CD14-positive monocyte (primary cell): ENCODE data around the gene RAPGEF1. TPM values are rescaled to one million over a fixed set of nuclear protein-coding genes. Genes with fewer than 3 reads are reported as not detected.

Experiments
- DNase-seq, 3 donors: peaks; one replicate each; pipeline ENCODE4 v3.0.0-alpha.2; 2011 to 2022
- H2AFZ ChIP-seq: 2 replicates; pipeline ENCODE4 v1.6.0; 2012; ENCODE audit warnings: mild to moderate bottlenecking, low read depth, low read length, inconsistent platforms; ENCODE audit not compliant: insufficient read depth, poor library complexity, severe bottlenecking
- H3K27ac ChIP-seq, 2 donors: 1 replicate in 1 of 2; 2 replicates in 1 of 2; pipeline ENCODE4 v1.5.1; 2012 to 2013; ENCODE audit warnings: low read length in 2 of 2, control low read depth in 1 of 2, inconsistent platforms in 1 of 2, low read depth in 1 of 2, mild to moderate bottlenecking in 1 of 2
- H3K27me3 ChIP-seq, 2 donors: one replicate each; pipeline versions ENCODE4 v1.6.0 to v1.6.1; 2011 to 2013; ENCODE audit warnings: low read length in 2 of 2; ENCODE audit not compliant: control insufficient read depth in 2 of 2, insufficient read depth in 2 of 2
- H3K36me3 ChIP-seq, 2 donors: replicated peaks in 1 of 2; 1 replicate in 1 of 2; 2 replicates in 1 of 2; pipeline versions ENCODE4 v1.5.1 to v1.6.1; 2012 to 2013; ENCODE audit warnings: low read length in 2 of 2, control low read depth in 1 of 2, inconsistent platforms in 1 of 2, mild to moderate bottlenecking in 1 of 2; ENCODE audit not compliant: insufficient read depth in 2 of 2, control insufficient read depth in 1 of 2
- H3K4me1 ChIP-seq, 2 donors: 1 replicate in 1 of 2; 2 replicates in 1 of 2; pipeline versions ENCODE4 v1.5.1 to v1.6.1; 2012 to 2013; ENCODE audit warnings: low read length in 2 of 2, control low read depth in 1 of 2, inconsistent platforms in 1 of 2, mild to moderate bottlenecking in 1 of 2, moderate library complexity in 1 of 2; ENCODE audit not compliant: insufficient read depth in 2 of 2, control insufficient read depth in 1 of 2
- H3K4me2 ChIP-seq: replicated peaks from 2 replicates; pipeline ENCODE3; 2012; ENCODE audit warnings: low read length, moderate library complexity, mild to moderate bottlenecking; ENCODE audit not compliant: poor library complexity, severe bottlenecking; ENCODE audit errors: extremely low read depth
- H3K4me3 ChIP-seq, 3 experiments: fragments of 200-600 bp in 1 of 3; sonication (generic) in 1 of 3; replicated peaks in 1 of 3; 1 replicate in 2 of 3; 2 replicates in 1 of 3; pipeline ENCODE4 v1.5.1; 2011 to 2013; ENCODE audit warnings: low read length in 3 of 3, mild to moderate bottlenecking in 3 of 3, control low read depth in 2 of 3, low read depth in 2 of 3, inconsistent platforms in 1 of 3, moderate library complexity in 1 of 3
- H3K79me2 ChIP-seq: 2 replicates; pipeline ENCODE4 v1.6.0; 2012; ENCODE audit warnings: mild to moderate bottlenecking, control low read depth, inconsistent platforms, low read length, moderate library complexity; ENCODE audit not compliant: insufficient read depth
- H3K9ac ChIP-seq: 2 replicates; pipeline ENCODE4 v1.6.0; 2017; ENCODE audit warnings: low read length, mild to moderate bottlenecking; ENCODE audit not compliant: insufficient read depth, poor library complexity, severe bottlenecking
- H3K9me3 ChIP-seq, 2 donors: replicated peaks in 1 of 2; 1 replicate in 1 of 2; 2 replicates in 1 of 2; pipeline versions ENCODE4 v1.5.1 to v1.6.1; 2012 to 2013; ENCODE audit warnings: low read length in 2 of 2, control low read depth in 1 of 2; ENCODE audit not compliant: control insufficient read depth in 1 of 2, insufficient read depth in 1 of 2
- H4K20me1 ChIP-seq: 2 replicates; pipeline ENCODE4 v1.6.0; 2012; ENCODE audit warnings: mild to moderate bottlenecking, low read length, control low read depth, moderate library complexity; ENCODE audit not compliant: insufficient read depth
- H3K27ac Mint-ChIP-seq, 7 donors: one replicate each; pipeline ENCODE4 v1.8.0; 2020; ENCODE audit warnings: mild to moderate bottlenecking in 7 of 7, mixed read lengths in 7 of 7, moderate library complexity in 6 of 7, inconsistent platforms in 2 of 7
- H3K27me3 Mint-ChIP-seq, 3 donors: one replicate each; pipeline ENCODE4 v1.8.0; 2021 to 2022; ENCODE audit warnings: low read depth in 3 of 3, mild to moderate bottlenecking in 3 of 3, mixed read lengths in 3 of 3, moderate library complexity in 3 of 3, inconsistent platforms in 1 of 3
- H3K36me3 Mint-ChIP-seq, 2 donors: one replicate each; pipeline ENCODE4 v1.8.0; 2020; ENCODE audit warnings: mixed read lengths in 2 of 2, inconsistent platforms in 1 of 2, mild to moderate bottlenecking in 1 of 2
- H3K4me1 Mint-ChIP-seq: one replicate; pipeline ENCODE4 v1.8.0; 2020; ENCODE audit warnings: mild to moderate bottlenecking, mixed read lengths
- H3K4me3 Mint-ChIP-seq, 2 donors: one replicate each; pipeline ENCODE4 v1.8.0; 2020; ENCODE audit warnings: mild to moderate bottlenecking in 2 of 2, mixed read lengths in 2 of 2, moderate library complexity in 1 of 2
- H3K9me3 Mint-ChIP-seq, 7 donors: one replicate each; pipeline ENCODE4 v1.8.0; 2020 to 2022; ENCODE audit warnings: mixed read lengths in 7 of 7, mild to moderate bottlenecking in 6 of 7, moderate library complexity in 6 of 7, inconsistent platforms in 2 of 7
- WGBS: methylation state at CpG from one replicate; pipeline ENCODE4 v1.1.5; 2013; ENCODE audit warnings: missing lambda C conversion rate; ENCODE audit not compliant: insufficient coverage; 5-methylcytosine and 5-hydroxymethylcytosine counted together
- intact Hi-C, 2 donors: fragments of 100-400 bp; cut with micrococcal nuclease; formaldehyde crosslinking; loops; one replicate each; pipeline versions ENCODE4 v1.15.0 to v1.15.1; 2023
- polyA plus RNA-seq, 3 donors: library from polyadenylated mRNA; depleted of rRNA in 1 of 3; unstranded in 2 of 3; stranded (reverse) in 1 of 3; fragments of 300-500 nt in 2 of 3; fragments of >200 nt in 1 of 3; fragmentation: Illumina TruSeq in 2 of 3; gene quantifications; 1 replicate in 2 of 3; 2 replicates in 1 of 3; pipeline ENCODE4 v1.2.3, GENCODE V29; 2012 to 2021
- TF ChIP-seq, protein P1 (sequence below): fragments of 200-600 bp; IDR thresholded peaks from one replicate; pipeline ENCODE4 v1.8.0; 2022; ENCODE audit warnings: antibody characterized with exemption, mild to moderate bottlenecking

The RAPGEF1 gene
- polyA plus RNA-seq, 3 donors = 1.7 to 71.7 (median 3.0) TPM

DNA sequence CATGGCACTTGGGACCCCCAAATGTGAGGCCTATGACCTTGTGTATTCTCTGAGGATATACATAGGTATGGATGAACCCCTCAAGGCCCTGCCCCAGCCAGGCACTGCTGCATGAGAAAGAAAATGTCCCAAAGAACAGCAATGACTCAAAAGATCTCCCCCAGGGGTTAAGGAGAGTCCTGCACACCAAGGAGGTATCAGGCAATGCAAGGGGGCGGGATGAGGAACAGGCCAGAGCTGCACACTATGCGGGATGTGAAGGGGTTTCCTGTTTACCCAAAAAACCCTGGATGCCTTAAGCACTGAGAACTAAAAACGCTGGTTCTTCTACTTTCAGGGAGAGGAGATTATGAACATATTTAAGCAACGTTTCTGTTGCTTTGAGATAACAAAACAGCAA lies 3.4 kb downstream of the RAPGEF1 start:
- peaks cover 0 to 7% (median 0%) of the 10 kb centered on the region in 3 donors for H3K27me3 Mint-ChIP-seq
- H3K4me2 ChIP-seq = peak overlapping the region; percentile 63
- DNase-seq = peak in 2 of 3 donors; percentile 36 to 57
- H3K4me3 ChIP-seq = peak overlapping the region in 1 of 3 experiments; percentile 61
- no peak overlapping the region for H2AFZ ChIP-seq
- 0% methylated on average over 1 of the region's 4 CpGs for WGBS
- intact Hi-C loops = loop anchor here (5.0 to 10.0 kb wide), 4 partner anchors 34 to 462 kb away; partner anchors contain the start of gene FAM78A (in 1 of the 2)
- peaks cover 37% of the 10 kb centered on the region for H4K20me1 ChIP-seq
- peaks cover 79% of the 10 kb centered on the region for H3K79me2 ChIP-seq
- peak overlapping the region; percentile 81 to 93 (median 88) for H3K27ac Mint-ChIP-seq
- peaks cover 72% of the 10 kb centered on the region for H3K4me1 Mint-ChIP-seq
- no peak overlapping the region for H3K9ac ChIP-seq
- peak overlapping the region; percentile 77 to 78 for H3K4me3 Mint-ChIP-seq
- H3K27ac ChIP-seq = peak overlapping the region; percentile 89 to 94
- peaks cover 0 to 12% (median 0%) of the 10 kb centered on the region in 7 donors for H3K9me3 Mint-ChIP-seq
- no peaks in the 10 kb centered on the region for H3K36me3 ChIP-seq
- H3K27me3 ChIP-seq = no peaks in the 10 kb centered on the region
- peaks cover 30 to 60% of the 10 kb centered on the region in 2 donors for H3K36me3 Mint-ChIP-seq
- H3K4me1 ChIP-seq = peaks cover 78 to 81% of the 10 kb centered on the region in 2 donors
- TF ChIP-seq, protein P1, sequence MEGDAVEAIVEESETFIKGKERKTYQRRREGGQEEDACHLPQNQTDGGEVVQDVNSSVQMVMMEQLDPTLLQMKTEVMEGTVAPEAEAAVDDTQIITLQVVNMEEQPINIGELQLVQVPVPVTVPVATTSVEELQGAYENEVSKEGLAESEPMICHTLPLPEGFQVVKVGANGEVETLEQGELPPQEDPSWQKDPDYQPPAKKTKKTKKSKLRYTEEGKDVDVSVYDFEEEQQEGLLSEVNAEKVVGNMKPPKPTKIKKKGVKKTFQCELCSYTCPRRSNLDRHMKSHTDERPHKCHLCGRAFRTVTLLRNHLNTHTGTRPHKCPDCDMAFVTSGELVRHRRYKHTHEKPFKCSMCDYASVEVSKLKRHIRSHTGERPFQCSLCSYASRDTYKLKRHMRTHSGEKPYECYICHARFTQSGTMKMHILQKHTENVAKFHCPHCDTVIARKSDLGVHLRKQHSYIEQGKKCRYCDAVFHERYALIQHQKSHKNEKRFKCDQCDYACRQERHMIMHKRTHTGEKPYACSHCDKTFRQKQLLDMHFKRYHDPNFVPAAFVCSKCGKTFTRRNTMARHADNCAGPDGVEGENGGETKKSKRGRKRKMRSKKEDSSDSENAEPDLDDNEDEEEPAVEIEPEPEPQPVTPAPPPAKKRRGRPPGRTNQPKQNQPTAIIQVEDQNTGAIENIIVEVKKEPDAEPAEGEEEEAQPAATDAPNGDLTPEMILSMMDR = no peak
- H3K9me3 ChIP-seq = no peaks in the 10 kb centered on the region

DNA sequence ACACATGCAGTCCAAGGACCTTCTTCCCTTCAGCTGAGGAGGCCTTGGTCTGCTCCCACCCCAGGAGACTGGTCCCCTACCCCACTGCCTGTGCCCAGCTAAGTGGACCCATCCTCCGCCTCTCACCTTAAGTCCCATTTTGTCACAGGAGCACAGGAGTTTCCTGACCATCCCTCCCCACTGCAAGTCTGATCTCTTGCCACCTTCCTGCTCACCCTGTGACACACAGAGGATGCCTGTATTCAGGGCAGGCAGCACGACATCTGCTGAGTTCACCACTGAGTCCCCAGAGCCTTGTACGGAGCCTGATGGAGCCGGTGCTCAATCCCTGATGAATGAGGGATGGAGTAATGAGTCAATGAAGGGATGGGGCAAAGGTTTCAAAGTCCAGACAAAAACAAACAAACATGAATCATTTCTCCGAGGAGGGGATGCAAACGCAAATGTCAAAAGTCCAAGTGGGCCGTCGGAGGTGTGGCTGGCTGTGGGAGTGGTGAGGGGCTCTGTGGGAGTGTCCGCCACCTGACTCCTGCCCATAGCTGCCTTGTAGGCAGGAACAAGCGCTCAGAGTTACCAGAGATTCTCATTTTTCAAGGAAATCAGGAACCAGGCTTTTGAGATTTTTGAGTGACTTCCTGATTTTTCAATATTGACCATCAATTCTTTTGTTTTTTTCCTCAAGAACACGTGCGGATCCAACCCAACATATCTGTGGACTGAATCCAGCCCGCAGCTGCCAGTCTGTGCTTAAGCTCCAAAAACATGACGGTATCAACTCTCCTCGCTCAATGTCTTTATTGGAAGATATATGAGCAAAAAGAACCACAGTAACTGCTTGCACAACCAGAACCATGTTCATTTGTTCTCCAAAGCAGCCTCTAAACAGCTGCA lies 4.4 kb downstream of the RAPGEF1 start:
- H3K27ac ChIP-seq = peak overlapping the region; percentile 89 to 94
- H3K27me3 ChIP-seq = no peaks in the 10 kb centered on the region
- 78% methylated on average over 8 of the region's 15 CpGs for WGBS
- H3K4me3 ChIP-seq = peak overlapping the region in 1 of 3 experiments; percentile 61
- TF ChIP-seq, protein P1 = no peak
- Mint-ChIP-seq H3K27me3 (peaks cover 0 to 7% (median 0%) of the 10 kb centered on the region in 3 donors), H3K4me1 (peaks cover 81% of the 10 kb centered on the region), H3K27ac (peak overlapping the region; percentile 81 to 95 (median 90)), H3K9me3 (peaks cover 0 to 12% (median 0%) of the 10 kb centered on the region in 7 donors), H3K36me3 (peaks cover 31 to 63% of the 10 kb centered on the region in 2 donors), H3K4me3 (peak overlapping the region; percentile 77 to 78)
- peak overlapping the region; percentile 67 for H3K9ac ChIP-seq
- H3K79me2 ChIP-seq = peaks cover 88% of the 10 kb centered on the region
- peak in 2 of 3 donors; percentile 34 to 39 for DNase-seq
- peaks cover 88 to 90% of the 10 kb centered on the region in 2 donors for H3K4me1 ChIP-seq
- no peaks in the 10 kb centered on the region for H3K9me3 ChIP-seq
- H3K36me3 ChIP-seq = no peaks in the 10 kb centered on the region
- intact Hi-C loops = loop anchor here (5.0 to 10.0 kb wide), 4 partner anchors 33 to 461 kb away; partner anchors contain the start of gene FAM78A (in 1 of the 2)
- peaks cover 43% of the 10 kb centered on the region for H4K20me1 ChIP-seq
- no peak overlapping the region for H2AFZ ChIP-seq
- H3K4me2 ChIP-seq = peak overlapping the region; percentile 63
